Measurements from ENCODE around the gene CUL9. TPM values are rescaled to one million over a fixed set of nuclear protein-coding genes. Genes with fewer than 3 reads are reported as not detected.

CUL9 gene
- total RNA-seq, 1 donor: 34.4 TPM

GRCh38 chr6:43203029-43203717 lies 21.2 kb downstream of the CUL9 start:
- Histone ChIP-seq H3K79me2 (ENCODE audit: insufficient read depth, low read length) (no peaks in the 10 kb centered on the region), H3K4me1 (ENCODE audit: insufficient read depth, low read length) (no peaks in the 10 kb centered on the region), H3K9me3 (ENCODE audit: low read depth, low read length) (no peaks in the 10 kb centered on the region), H3K4me3 (ENCODE audit: insufficient read depth, low read length) (no peak overlapping the region), H4K20me1 (ENCODE audit: insufficient read depth, low read length) (no peaks in the 10 kb centered on the region), H3K27ac (ENCODE audit: low read depth, low read length) (no peak overlapping the region), H3K4me2 (ENCODE audit: insufficient read depth, low read length) (no peak overlapping the region), H3K27me3 (ENCODE audit: insufficient read depth, low read length) (no peaks in the 10 kb centered on the region), H3K36me3 (ENCODE audit: insufficient read depth, low read length) (peaks cover 25% of the 10 kb centered on the region), H2AFZ (ENCODE audit: low read length) (no peak overlapping the region)
- peak; percentile 34 for DNase-seq (ENCODE audit: insufficient read length, low spot score, missing footprints)
- TF ChIP-seq, protein P1, sequence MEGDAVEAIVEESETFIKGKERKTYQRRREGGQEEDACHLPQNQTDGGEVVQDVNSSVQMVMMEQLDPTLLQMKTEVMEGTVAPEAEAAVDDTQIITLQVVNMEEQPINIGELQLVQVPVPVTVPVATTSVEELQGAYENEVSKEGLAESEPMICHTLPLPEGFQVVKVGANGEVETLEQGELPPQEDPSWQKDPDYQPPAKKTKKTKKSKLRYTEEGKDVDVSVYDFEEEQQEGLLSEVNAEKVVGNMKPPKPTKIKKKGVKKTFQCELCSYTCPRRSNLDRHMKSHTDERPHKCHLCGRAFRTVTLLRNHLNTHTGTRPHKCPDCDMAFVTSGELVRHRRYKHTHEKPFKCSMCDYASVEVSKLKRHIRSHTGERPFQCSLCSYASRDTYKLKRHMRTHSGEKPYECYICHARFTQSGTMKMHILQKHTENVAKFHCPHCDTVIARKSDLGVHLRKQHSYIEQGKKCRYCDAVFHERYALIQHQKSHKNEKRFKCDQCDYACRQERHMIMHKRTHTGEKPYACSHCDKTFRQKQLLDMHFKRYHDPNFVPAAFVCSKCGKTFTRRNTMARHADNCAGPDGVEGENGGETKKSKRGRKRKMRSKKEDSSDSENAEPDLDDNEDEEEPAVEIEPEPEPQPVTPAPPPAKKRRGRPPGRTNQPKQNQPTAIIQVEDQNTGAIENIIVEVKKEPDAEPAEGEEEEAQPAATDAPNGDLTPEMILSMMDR (IDR thresholded peaks at IDR 0.05; ENCODE audit: extremely low read depth, low read depth, low read length): no peak

- H3K36me3 ChIP-seq (ENCODE audit: insufficient read depth, low read length): peaks cover 24% of the 10 kb centered on the region
These were observed 21.7 kb downstream of the CUL9 start for GRCh38 chr6:43203718-43204095.

GRCh38 chr6:43204271-43205105 lies 22.5 kb downstream of the CUL9 start:
- DNase-seq (ENCODE audit: insufficient read length, low spot score, missing footprints): no peak
- Histone ChIP-seq H3K36me3 (ENCODE audit: insufficient read depth, low read length) (peaks cover 26% of the 10 kb centered on the region), H3K4me3 (ENCODE audit: insufficient read depth, low read length) (no peak overlapping the region), H3K4me1 (ENCODE audit: insufficient read depth, low read length) (no peaks in the 10 kb centered on the region), H2AFZ (ENCODE audit: low read length) (no peak overlapping the region), H3K9me3 (ENCODE audit: low read depth, low read length) (no peaks in the 10 kb centered on the region), H3K4me2 (ENCODE audit: insufficient read depth, low read length) (no peak overlapping the region), H3K79me2 (ENCODE audit: insufficient read depth, low read length) (no peaks in the 10 kb centered on the region), H4K20me1 (ENCODE audit: insufficient read depth, low read length) (no peaks in the 10 kb centered on the region), H3K27me3 (ENCODE audit: insufficient read depth, low read length) (no peaks in the 10 kb centered on the region), H3K27ac (ENCODE audit: low read depth, low read length) (no peak overlapping the region)
- TF ChIP-seq, protein P1 (IDR thresholded peaks at IDR 0.05; ENCODE audit: extremely low read depth, low read depth, low read length): no peak

More at GRCh38 chr6:43203718-43204095, 21.7 kb downstream of the CUL9 start:
- no peaks in the 10 kb centered on the region for H3K4me1 ChIP-seq (ENCODE audit: insufficient read depth, low read length)
- no peak overlapping the region for H3K4me2 ChIP-seq (ENCODE audit: insufficient read depth, low read length)
- H3K9me3 ChIP-seq (ENCODE audit: low read depth, low read length): no peaks in the 10 kb centered on the region
- no peak overlapping the region for H3K27ac ChIP-seq (ENCODE audit: low read depth, low read length)
- TF ChIP-seq, protein P1 (IDR thresholded peaks at IDR 0.05; ENCODE audit: extremely low read depth, low read depth, low read length): no peak
- no peak overlapping the region for H3K4me3 ChIP-seq (ENCODE audit: insufficient read depth, low read length)
- H2AFZ ChIP-seq (ENCODE audit: low read length): no peak overlapping the region
- H3K27me3 ChIP-seq (ENCODE audit: insufficient read depth, low read length): no peaks in the 10 kb centered on the region
- DNase-seq (ENCODE audit: insufficient read length, low spot score, missing footprints): no peak
- no peaks in the 10 kb centered on the region for H4K20me1 ChIP-seq (ENCODE audit: insufficient read depth, low read length)
- H3K79me2 ChIP-seq (ENCODE audit: insufficient read depth, low read length): no peaks in the 10 kb centered on the region

DNA sequence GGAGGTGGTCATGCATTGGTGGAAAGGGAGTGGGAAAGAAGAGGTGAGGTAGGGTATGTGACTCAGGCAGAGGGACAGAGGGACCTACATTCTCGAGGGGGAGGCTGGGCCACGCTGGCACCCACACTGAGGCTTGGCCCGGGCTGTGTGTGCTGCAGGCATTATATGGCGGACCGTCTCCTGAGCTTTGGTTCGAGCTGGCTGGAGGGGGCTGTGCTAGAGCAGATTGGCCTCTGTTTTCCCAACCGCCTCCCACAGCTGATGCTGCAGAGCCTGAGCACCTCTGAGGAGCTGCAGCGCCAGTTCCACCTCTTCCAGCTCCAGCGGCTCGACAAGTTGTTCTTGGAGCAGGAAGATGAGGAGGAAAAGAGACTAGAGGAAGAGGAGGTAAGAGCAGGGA lies 23.9 kb downstream of the CUL9 start:
- no peak overlapping the region for H3K4me3 ChIP-seq (ENCODE audit: insufficient read depth, low read length)
- no peaks in the 10 kb centered on the region for H3K79me2 ChIP-seq (ENCODE audit: insufficient read depth, low read length)
- H4K20me1 ChIP-seq (ENCODE audit: insufficient read depth, low read length): no peaks in the 10 kb centered on the region
- H3K4me1 ChIP-seq (ENCODE audit: insufficient read depth, low read length): no peaks in the 10 kb centered on the region
- peak; percentile 15 for DNase-seq (ENCODE audit: insufficient read length, low spot score, missing footprints)
- no peaks in the 10 kb centered on the region for H3K27me3 ChIP-seq (ENCODE audit: insufficient read depth, low read length)
- H3K36me3 ChIP-seq (ENCODE audit: insufficient read depth, low read length): peaks cover 23% of the 10 kb centered on the region
- H2AFZ ChIP-seq (ENCODE audit: low read length): no peak overlapping the region
- no peak overlapping the region for H3K4me2 ChIP-seq (ENCODE audit: insufficient read depth, low read length)
- no peaks in the 10 kb centered on the region for H3K9me3 ChIP-seq (ENCODE audit: low read depth, low read length)
- no peak overlapping the region for H3K27ac ChIP-seq (ENCODE audit: low read depth, low read length)
- TF ChIP-seq, protein P1 (IDR thresholded peaks at IDR 0.05; ENCODE audit: extremely low read depth, low read depth, low read length): no peak

All from osteoblast (primary cell).